Stimulated activated CD4-positive, alpha-beta T cell treated with anti-CD3 and anti-CD28 coated beads, Interleukin-1b, Interleukin-23, amount 100 ng/mL, for 24 hours (primary cell): Measurements from ENCODE around the gene ZFYVE16.
"Not testable (repeated sequence)": the region's sequence is repeated elsewhere in the genome, so short reads cannot be mapped to it uniquely, and the experiment has no call there.

Experiments used
- DNase-seq, 4 experiments: peaks; one replicate each; pipeline ENCODE4 v3.0.0-alpha.2; 2020; ENCODE audit warnings: low read depth in 4 of 4, low spot score in 1 of 4

Gene ZFYVE16

DNA sequence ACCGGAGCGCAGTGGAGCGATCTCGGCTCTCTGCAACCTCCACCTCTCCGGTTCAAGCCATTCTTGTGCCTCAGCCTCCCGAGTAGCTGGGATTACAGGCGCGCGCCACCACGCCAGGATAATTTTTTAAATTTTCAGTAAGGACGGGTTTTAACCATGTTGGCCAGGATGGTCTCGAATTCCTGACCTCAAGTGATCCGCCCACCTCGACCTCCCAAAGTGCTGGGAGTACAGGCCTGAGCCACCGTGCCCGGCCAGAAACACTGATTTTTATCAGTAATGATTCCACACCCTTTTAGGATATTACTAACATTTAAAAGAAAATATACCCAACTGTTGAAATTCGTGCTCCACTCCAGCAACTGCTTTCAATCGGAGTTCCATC is 79.6 kb downstream of the ZFYVE16 start:
- DNase-seq: no peak

DNA sequence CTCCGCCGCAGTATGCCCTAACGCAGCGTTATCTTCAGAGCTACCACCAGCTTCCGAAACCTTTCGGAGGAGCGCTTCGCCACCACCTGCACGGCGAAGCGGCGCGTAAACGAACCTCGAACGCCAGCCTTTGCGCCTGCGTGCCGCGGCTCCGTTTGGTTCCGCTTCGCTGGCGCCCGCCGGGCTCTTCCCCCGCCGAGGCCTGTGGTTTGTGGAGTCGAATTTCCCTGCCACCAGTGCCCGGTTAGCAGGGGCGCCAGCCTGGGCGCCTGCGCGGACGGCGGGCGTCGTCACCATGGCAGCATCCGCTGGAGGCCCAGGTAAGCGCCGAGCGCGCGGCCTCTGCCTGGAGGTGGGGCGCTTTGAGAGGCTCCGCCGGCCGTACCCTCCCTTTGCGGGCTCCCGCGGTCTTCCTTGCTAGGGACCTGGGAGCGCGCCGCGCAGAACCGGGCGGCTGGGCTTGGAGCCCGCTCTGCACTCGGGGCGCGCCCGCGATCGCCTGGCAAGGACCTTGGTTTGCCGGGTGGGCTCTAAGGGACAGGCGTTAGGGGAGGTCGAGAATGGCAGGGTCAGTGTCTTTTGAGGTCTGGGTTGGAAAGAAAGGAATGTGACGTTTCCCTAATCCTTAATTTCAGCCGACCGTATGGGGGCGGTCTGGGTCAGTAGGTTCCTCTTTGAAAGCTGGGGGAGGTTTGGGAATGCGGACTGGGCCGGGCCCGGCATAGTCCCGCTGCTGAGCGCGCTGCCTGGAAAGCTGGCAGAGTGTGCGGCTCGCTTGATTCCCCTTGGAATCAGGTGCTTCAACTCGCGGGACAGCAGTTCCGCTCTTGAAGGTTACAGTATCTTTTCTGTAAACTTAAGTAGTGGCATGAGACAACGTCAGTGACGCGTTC is 80.2 kb downstream of the ZFYVE16 start, which contains the start of gene FAM151B:
Gene FAM151B, plus strand, starts transcription at position 272 of the 893 bp plus-strand sequence. Its CDS starts 24 bp downstream, at position 296.
- peak; percentile 33 to 77 (median 55) for DNase-seq

- DNase-seq: no peak
Measured at GRCh38 chr5:80491296-80491695, 83.4 kb downstream of the ZFYVE16 start.

- no peak for DNase-seq
Measured at GRCh38 chr5:80492741-80493140, 84.9 kb downstream of the ZFYVE16 start.

GRCh38 chr5:80493443-80493842 is 85.6 kb downstream of the ZFYVE16 start:
- not testable (repeated sequence) for DNase-seq

DNA sequence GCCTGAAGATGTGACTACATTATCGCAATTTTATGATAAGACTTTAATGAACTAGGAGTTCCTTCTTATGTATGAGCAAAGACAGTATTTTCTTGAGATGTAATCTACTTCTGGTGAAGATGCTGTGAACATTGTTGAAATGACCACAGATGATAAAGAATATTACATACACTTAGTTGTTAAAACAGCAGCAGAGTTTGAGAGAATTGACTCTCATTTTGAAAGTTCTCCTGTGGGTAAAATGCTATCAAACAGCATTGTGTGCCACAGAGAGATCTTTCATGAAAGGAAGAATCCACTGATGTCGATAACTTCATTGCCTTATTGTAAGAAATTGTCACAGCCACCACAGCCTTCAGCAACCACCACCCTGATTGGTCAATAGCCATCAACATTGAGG is 88.0 kb downstream of the ZFYVE16 start:
- DNase-seq: no peak

- no peak for DNase-seq
Measured at GRCh38 chr5:80502800-80503199, 94.9 kb downstream of the ZFYVE16 start.

DNA sequence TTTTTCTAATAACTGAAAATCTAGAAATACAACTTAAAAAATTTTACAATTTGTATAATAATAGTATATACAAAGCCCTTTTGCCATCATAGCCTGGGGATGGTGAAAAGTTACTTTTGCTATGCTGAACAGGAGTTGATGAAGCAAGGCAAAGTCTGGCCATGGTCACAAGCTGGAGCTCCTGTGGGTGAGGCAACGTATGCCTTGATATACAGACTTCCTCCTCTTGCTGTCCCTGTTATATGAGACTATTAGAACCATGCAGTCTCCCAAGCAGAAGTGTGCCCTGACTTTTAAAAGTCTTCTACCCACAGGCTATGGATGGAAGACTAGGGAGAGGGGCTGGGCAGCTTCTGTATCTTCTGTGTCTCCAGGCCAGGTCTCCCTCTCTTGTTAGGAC is 95.8 kb downstream of the ZFYVE16 start:
- no peak for DNase-seq

DNA sequence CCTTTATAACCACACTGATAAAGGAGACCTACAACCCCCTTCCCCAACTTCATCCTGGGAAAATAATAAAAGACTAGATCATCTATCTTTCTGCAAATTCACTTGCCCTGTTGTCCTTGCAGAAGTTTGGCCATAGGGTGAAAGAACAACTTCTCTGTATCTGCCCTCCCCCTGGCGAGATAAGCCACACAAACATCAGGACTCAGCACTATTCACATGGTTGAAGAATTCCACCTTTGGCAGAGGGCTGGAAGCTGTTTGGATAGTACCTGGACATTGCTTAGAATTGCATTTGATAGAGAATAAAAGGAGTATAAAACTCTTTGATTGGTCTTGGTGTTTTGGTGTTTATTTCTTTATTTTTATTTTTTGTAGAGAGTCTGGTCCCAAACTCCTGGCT is 97.0 kb downstream of the ZFYVE16 start:
- no peak for DNase-seq

DNA sequence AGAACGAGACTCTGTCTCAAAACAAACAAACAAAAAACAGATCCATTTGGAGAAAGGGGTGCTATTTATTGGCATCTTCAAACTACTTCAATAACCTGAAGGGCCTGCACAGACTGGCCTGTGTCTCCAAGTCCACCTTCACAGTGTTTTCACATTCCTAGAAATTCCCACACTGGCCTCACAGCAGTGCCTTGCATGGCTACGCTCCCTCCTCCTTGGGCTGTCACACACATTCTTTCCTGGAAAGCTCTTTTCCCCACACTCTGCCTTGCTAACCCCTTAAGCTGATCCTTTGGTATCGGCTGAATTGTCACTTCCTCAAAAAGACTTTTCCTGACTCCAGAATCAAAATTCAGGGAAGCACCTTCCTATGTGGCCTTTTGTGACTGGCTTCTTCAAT is 99.8 kb downstream of the ZFYVE16 start:
- no peak for DNase-seq

GRCh38 chr5:80508844-80509243 is 101.0 kb downstream of the ZFYVE16 start:
- no peak for DNase-seq

GRCh38 chr5:80509362-80509761 is 101.5 kb downstream of the ZFYVE16 start:
- DNase-seq: no peak

GRCh38 chr5:80516826-80517225 is 109.0 kb downstream of the ZFYVE16 start:
- DNase-seq: peak in 1 of 4 experiments; percentile 10
